PFSK-1 (cell line): ENCODE data around the gene SLC8A3.

Source experiments
- FOXP2 ChIP-seq: optimal IDR thresholded peaks from 2 replicates; pipeline ENCODE3; 2011; ENCODE audit warnings: borderline replicate concordance, control low read depth, inconsistent platforms; ENCODE audit not compliant: insufficient read depth; ENCODE audit errors: extremely low read length, extremely low read depth
- POLR2AphosphoS5 ChIP-seq: IDR thresholded peaks from 2 replicates; pipeline ENCODE4 v1.6.1; 2012; ENCODE audit warnings: low read depth, mild to moderate bottlenecking, control low read depth, low read length, moderate library complexity
- SIN3A ChIP-seq: IDR thresholded peaks from 2 replicates; pipeline ENCODE4 v1.6.1; 2012; ENCODE audit warnings: mild to moderate bottlenecking, low read length, moderate library complexity, borderline replicate concordance; ENCODE audit not compliant: insufficient read depth
- TAF1 ChIP-seq: IDR thresholded peaks from 2 replicates; pipeline ENCODE4 v1.6.1; 2012; ENCODE audit warnings: low read length, control low read depth, borderline replicate concordance; ENCODE audit not compliant: insufficient read depth
- TF ChIP-seq, protein P1 (sequence below), 2 experiments: IDR thresholded peaks; 2 replicates each; pipeline versions ENCODE4 v1.6.1 to v1.8.0; 2011 to 2012; ENCODE audit warnings: low read depth in 2 of 2, low read length in 2 of 2, control low read depth in 1 of 2, inconsistent platforms in 1 of 2, mild to moderate bottlenecking in 1 of 2, moderate library complexity in 1 of 2; ENCODE audit not compliant: insufficient read depth in 1 of 2

DNA sequence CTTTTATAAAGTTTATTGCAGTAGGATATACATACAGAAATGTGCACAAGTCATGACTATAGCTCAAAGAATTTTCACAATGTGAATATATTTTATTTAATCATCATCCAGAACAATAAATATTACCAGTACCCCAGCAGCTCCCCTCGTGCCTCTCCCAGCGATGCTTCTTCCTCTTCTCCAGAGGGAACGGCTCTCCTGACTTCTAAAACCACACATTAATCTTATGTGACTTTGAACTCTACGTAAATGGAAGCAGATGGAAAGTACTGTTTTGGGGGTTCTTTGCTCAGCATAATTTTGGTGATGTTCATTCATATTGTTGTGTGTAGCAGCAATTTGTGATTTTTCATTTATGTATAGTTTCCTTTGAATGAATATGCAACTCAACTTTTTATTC lies 4.6 kb upstream of the SLC8A3 start:
- no peak for TF ChIP-seq POLR2AphosphoS5
- TF ChIP-seq, protein P1, sequence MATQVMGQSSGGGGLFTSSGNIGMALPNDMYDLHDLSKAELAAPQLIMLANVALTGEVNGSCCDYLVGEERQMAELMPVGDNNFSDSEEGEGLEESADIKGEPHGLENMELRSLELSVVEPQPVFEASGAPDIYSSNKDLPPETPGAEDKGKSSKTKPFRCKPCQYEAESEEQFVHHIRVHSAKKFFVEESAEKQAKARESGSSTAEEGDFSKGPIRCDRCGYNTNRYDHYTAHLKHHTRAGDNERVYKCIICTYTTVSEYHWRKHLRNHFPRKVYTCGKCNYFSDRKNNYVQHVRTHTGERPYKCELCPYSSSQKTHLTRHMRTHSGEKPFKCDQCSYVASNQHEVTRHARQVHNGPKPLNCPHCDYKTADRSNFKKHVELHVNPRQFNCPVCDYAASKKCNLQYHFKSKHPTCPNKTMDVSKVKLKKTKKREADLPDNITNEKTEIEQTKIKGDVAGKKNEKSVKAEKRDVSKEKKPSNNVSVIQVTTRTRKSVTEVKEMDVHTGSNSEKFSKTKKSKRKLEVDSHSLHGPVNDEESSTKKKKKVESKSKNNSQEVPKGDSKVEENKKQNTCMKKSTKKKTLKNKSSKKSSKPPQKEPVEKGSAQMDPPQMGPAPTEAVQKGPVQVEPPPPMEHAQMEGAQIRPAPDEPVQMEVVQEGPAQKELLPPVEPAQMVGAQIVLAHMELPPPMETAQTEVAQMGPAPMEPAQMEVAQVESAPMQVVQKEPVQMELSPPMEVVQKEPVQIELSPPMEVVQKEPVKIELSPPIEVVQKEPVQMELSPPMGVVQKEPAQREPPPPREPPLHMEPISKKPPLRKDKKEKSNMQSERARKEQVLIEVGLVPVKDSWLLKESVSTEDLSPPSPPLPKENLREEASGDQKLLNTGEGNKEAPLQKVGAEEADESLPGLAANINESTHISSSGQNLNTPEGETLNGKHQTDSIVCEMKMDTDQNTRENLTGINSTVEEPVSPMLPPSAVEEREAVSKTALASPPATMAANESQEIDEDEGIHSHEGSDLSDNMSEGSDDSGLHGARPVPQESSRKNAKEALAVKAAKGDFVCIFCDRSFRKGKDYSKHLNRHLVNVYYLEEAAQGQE (IDR thresholded peaks at IDR 0.05; ENCODE audit: insufficient read depth in 1 of 2, low read depth in 2 of 2, low read length in 2 of 2), result no peak
- no peak for TF ChIP-seq TAF1
- TF ChIP-seq SIN3A, result no peak
- TF ChIP-seq FOXP2, result no peak
